ENCODE measurements around the gene SNX30.

DNA sequence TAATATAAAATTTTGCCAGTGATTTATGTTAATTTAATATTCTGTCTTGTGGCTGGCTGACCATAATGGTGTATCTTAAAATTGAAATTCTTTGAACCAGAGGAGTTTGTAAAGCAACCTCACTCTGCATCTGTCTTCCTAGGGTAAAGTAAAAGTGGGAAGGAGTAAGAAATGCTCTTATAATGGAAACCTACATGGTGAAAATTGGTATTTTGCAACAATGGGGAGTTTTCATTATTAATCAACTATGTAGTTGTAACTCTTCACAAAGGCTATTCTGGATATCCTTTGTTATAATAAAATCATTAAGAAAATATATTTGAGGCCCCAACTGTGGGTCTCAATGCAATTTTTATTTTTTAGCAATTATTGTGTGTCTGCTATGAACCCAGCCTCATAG is 44.2 kb downstream of the SNX30 start:
- TF ChIP-seq, protein P1, sequence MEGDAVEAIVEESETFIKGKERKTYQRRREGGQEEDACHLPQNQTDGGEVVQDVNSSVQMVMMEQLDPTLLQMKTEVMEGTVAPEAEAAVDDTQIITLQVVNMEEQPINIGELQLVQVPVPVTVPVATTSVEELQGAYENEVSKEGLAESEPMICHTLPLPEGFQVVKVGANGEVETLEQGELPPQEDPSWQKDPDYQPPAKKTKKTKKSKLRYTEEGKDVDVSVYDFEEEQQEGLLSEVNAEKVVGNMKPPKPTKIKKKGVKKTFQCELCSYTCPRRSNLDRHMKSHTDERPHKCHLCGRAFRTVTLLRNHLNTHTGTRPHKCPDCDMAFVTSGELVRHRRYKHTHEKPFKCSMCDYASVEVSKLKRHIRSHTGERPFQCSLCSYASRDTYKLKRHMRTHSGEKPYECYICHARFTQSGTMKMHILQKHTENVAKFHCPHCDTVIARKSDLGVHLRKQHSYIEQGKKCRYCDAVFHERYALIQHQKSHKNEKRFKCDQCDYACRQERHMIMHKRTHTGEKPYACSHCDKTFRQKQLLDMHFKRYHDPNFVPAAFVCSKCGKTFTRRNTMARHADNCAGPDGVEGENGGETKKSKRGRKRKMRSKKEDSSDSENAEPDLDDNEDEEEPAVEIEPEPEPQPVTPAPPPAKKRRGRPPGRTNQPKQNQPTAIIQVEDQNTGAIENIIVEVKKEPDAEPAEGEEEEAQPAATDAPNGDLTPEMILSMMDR (IDR thresholded peaks at IDR 0.05), result no peak
- TF ChIP-seq EZH2 (IDR thresholded peaks at IDR 0.05; ENCODE audit: borderline replicate concordance, insufficient read depth, low read depth, low read length, poor library complexity, severe bottlenecking), result no peak

Measured in B cell (primary cell).